ENCODE measurements around the gene ARPP19.
"Not testable (repeated sequence)": the region's sequence is repeated elsewhere in the genome, so short reads cannot be mapped to it uniquely, and the experiment has no call there.

The ARPP19 gene

DNA sequence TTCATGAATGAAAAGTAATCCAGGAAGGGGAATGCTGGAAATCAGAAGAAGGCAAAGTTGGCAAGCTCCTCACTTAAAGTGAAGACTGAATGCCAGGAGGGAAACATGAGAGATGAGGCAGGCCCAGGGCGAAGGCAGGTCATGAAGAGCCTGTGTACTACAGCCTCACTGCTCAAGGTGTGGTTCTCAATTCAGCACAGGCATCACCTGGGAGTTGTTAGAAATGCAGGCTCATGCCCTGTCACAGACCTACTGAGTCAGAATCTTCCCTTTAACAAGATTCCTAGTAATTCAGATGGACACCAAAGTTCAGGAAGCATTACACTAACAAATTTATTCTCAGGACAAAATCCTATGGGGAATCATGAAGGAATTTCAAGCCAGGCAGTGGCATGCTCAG is 54.3 kb downstream of the ARPP19 start:
- DNase-seq, result no peak
- TF ChIP-seq POLR2A (IDR thresholded peaks at IDR 0.05; ENCODE audit: low read length), result no peak
- no peak for TF ChIP-seq GATA1 (IDR thresholded peaks at IDR 0.05; ENCODE audit: low read depth, low read length)

GRCh38 chr15:52512869-52513268 is 56.0 kb downstream of the ARPP19 start:
- DNase-seq, result not testable (repeated sequence)

DNA sequence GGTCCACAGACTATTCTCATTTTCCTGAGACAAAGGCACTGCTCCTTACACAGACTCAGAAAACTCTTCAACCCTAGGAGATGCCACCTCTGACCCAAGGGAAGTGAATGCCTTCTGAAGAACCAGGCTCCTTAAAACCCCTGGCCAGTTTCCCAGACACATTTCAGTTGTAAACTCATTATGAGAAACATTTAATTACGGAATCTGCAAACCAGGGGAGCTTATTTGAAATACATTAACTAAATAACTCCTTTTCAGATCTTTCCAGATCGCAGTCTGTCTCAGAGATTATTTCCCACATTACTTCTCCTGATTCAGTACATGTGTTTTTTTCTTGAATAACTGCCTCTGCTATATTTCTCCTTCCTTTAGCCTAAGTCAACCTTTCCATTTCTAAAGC is 57.7 kb downstream of the ARPP19 start:
- TF ChIP-seq POLR2A (IDR thresholded peaks at IDR 0.05; ENCODE audit: low read length) (no peak), GATA1 (IDR thresholded peaks at IDR 0.05; ENCODE audit: low read depth, low read length) (no peak)
- no peak for DNase-seq

GRCh38 chr15:52509500-52510245 is 59.2 kb downstream of the ARPP19 start:
- no peak for DNase-seq
- TF ChIP-seq POLR2A (IDR thresholded peaks at IDR 0.05; ENCODE audit: low read length), result no peak
- no peak for TF ChIP-seq GATA1 (IDR thresholded peaks at IDR 0.05; ENCODE audit: low read depth, low read length)

GRCh38 chr15:52506549-52506948 is 62.3 kb downstream of the ARPP19 start:
- TF ChIP-seq GATA1 (IDR thresholded peaks at IDR 0.05; ENCODE audit: low read depth, low read length) (no peak), POLR2A (IDR thresholded peaks at IDR 0.05; ENCODE audit: low read length) (no peak)
- DNase-seq, result no peak

GRCh38 chr15:52505151-52505550 is 63.7 kb downstream of the ARPP19 start:
- TF ChIP-seq POLR2A (IDR thresholded peaks at IDR 0.05; ENCODE audit: low read length) (no peak), GATA1 (IDR thresholded peaks at IDR 0.05; ENCODE audit: low read depth, low read length) (no peak)
- DNase-seq, result no peak

DNA sequence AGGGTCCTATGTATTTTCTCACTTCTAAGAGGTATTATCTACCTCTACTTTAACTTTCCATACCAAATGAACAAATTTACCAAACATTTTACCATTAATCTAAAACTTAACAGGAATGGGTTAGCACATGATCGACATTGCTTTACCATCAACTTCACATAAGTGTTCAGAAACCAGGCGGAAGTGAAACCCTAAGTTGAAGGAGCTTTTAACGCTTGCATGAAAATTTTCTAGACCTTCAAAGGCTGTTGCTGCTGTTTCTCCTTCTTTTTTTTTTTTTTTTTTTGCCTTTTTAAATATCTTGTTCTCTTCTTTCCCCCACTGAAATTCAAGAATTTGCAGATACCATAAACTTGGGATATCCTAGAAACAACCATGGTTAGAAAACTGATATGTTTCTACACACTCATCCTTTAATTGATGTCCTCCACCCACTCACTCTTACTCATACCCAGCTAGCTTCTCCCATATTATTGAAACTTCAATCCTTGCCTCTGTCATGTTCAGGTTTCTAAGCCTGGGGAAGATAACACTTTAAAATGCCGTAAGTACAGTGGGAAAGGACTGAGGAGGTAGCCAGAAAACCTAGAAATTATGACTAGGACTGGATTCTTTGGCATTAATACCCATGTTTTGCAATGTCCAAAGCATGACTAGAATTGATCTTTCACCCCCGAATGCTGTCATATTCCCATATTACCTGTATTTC is 64.9 kb downstream of the ARPP19 start:
- no peak for DNase-seq
- TF ChIP-seq POLR2A (IDR thresholded peaks at IDR 0.05; ENCODE audit: low read length) (no peak), GATA1 (IDR thresholded peaks at IDR 0.05; ENCODE audit: low read depth, low read length) (no peak)

DNA sequence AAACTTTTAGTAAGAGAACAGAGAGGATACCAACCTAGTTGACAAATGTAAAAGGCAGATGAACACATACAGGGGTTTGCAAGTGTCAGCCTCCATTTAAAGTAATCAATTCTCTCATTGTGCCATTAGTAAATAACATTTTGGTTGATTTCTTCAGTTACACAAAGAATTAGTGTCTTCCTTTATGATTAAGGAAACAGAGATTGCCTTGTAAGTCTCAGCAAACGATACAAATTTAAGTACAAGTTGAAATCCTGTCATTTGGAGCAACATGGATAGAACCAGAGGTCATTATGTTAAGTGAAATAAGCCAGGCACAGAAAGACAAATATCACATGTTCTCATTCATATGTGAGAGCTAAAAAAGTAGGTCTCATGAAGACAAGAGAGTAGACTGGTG is 66.2 kb downstream of the ARPP19 start:
- TF ChIP-seq GATA1 (IDR thresholded peaks at IDR 0.05; ENCODE audit: low read depth, low read length) (no peak), POLR2A (IDR thresholded peaks at IDR 0.05; ENCODE audit: low read length) (no peak)
- DNase-seq, result no peak

- DNase-seq, result no peak
- no peak for TF ChIP-seq GATA1 (IDR thresholded peaks at IDR 0.05; ENCODE audit: low read depth, low read length)
- no peak for TF ChIP-seq POLR2A (IDR thresholded peaks at IDR 0.05; ENCODE audit: low read length)
These were observed 69.3 kb downstream of the ARPP19 start for GRCh38 chr15:52499506-52499905.

DNA sequence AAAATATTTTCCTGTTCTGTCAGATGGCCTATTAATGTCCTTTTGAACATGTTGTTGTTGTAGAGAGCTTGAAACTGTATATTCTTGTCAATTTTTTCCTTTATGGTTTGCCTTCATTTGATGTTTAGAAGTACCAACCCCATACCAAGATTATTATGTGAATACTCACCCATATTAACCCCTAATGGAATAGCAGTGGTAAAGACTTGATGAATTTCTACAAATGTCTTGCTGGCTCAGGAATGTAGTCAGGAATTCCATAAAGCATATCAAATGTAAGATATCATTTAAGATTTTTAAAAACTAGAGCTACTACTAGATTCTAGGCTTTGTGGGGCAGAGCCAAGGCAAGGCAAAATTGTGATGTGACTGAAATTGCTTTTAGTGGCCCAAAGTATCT is 70.1 kb downstream of the ARPP19 start:
- TF ChIP-seq POLR2A (IDR thresholded peaks at IDR 0.05; ENCODE audit: low read length) (no peak), GATA1 (IDR thresholded peaks at IDR 0.05; ENCODE audit: low read depth, low read length) (no peak)
- DNase-seq, result no peak

Measured in erythroblast (primary cell).